ENCODE results near the gene CEACAM5.
"Not testable (repeated sequence)": the region's sequence is repeated elsewhere in the genome, so short reads cannot be mapped to it uniquely, and the experiment has no call there.

The CEACAM5 gene

DNA sequence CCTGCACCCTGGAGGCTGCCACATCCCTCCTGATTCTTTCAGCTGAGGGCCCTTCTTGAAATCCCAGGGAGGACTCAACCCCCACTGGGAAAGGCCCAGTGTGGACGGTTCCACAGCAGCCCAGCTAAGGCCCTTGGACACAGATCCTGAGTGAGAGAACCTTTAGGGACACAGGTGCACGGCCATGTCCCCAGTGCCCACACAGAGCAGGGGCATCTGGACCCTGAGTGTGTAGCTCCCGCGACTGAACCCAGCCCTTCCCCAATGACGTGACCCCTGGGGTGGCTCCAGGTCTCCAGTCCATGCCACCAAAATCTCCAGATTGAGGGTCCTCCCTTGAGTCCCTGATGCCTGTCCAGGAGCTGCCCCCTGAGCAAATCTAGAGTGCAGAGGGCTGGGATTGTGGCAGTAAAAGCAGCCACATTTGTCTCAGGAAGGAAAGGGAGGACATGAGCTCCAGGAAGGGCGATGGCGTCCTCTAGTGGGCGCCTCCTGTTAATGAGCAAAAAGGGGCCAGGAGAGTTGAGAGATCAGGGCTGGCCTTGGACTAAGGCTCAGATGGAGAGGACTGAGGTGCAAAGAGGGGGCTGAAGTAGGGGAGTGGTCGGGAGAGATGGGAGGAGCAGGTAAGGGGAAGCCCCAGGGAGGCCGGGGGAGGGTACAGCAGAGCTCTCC is 6.9 kb upstream of the CEACAM5 start:
- DNase-seq, result no peak

DNA sequence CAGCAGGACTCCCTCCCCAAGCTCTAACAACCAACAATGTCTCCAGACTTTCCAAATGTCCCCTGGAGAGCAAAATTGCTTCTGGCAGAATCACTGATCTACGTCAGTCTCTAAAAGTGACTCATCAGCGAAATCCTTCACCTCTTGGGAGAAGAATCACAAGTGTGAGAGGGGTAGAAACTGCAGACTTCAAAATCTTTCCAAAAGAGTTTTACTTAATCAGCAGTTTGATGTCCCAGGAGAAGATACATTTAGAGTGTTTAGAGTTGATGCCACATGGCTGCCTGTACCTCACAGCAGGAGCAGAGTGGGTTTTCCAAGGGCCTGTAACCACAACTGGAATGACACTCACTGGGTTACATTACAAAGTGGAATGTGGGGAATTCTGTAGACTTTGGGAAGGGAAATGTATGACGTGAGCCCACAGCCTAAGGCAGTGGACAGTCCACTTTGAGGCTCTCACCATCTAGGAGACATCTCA is 6.2 kb upstream of the CEACAM5 start:
- DNase-seq, result no peak

DNA sequence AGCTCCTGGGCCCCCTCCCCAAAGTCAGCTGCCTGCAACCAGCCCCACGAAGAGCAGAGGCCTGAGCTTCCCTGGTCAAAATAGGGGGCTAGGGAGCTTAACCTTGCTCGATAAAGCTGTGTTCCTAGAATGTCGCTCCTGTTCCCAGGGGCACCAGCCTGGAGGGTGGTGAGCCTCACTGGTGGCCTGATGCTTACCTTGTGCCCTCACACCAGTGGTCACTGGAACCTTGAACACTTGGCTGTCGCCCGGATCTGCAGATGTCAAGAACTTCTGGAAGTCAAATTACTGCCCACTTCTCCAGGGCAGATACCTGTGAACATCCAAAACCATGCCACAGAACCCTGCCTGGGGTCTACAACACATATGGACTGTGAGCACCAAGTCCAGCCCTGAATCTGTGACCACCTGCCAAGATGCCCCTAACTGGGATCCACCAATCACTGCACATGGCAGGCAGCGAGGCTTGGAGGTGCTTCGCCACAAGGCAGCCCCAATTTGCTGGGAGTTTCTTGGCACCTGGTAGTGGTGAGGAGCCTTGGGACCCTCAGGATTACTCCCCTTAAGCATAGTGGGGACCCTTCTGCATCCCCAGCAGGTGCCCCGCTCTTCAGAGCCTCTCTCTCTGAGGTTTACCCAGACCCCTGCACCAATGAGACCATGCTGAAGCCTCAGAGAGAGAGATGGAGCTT is 4.7 kb upstream of the CEACAM5 start:
- DNase-seq, result no peak

DNA sequence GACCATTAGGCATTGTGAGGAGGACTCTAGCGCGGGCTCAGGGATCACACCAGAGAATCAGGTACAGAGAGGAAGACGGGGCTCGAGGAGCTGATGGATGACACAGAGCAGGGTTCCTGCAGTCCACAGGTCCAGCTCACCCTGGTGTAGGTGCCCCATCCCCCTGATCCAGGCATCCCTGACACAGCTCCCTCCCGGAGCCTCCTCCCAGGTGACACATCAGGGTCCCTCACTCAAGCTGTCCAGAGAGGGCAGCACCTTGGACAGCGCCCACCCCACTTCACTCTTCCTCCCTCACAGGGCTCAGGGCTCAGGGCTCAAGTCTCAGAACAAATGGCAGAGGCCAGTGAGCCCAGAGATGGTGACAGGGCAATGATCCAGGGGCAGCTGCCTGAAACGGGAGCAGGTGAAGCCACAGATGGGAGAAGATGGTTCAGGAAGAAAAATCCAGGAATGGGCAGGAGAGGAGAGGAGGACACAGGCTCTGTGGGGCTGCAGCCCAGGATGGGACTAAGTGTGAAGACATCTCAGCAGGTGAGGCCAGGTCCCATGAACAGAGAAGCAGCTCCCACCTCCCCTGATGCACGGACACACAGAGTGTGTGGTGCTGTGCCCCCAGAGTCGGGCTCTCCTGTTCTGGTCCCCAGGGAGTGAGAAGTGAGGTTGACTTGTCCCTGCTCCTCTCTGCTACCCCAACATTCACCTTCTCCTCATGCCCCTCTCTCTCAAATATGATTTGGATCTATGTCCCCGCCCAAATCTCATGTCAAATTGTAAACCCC is 2.8 kb upstream of the CEACAM5 start:
- DNase-seq, result no peak

DNA sequence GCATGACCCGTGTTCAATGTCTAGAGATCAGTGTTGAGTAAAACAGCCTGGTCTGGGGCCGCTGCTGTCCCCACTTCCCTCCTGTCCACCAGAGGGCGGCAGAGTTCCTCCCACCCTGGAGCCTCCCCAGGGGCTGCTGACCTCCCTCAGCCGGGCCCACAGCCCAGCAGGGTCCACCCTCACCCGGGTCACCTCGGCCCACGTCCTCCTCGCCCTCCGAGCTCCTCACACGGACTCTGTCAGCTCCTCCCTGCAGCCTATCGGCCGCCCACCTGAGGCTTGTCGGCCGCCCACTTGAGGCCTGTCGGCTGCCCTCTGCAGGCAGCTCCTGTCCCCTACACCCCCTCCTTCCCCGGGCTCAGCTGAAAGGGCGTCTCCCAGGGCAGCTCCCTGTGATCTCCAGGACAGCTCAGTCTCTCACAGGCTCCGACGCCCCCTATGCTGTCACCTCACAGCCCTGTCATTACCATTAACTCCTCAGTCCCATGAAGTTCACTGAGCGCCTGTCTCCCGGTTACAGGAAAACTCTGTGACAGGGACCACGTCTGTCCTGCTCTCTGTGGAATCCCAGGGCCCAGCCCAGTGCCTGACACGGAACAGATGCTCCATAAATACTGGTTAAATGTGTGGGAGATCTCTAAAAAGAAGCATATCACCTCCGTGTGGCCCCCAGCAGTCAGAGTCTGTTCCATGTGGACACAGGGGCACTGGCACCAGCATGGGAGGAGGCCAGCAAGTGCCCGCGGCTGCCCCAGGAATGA is 1.5 kb upstream of the CEACAM5 start:
- no peak for DNase-seq

DNA sequence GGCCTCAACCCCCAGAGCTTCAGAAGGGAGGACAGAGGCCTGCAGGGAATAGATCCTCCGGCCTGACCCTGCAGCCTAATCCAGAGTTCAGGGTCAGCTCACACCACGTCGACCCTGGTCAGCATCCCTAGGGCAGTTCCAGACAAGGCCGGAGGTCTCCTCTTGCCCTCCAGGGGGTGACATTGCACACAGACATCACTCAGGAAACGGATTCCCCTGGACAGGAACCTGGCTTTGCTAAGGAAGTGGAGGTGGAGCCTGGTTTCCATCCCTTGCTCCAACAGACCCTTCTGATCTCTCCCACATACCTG is 969 bp upstream of the CEACAM5 start:
- DNase-seq, result no peak

DNA sequence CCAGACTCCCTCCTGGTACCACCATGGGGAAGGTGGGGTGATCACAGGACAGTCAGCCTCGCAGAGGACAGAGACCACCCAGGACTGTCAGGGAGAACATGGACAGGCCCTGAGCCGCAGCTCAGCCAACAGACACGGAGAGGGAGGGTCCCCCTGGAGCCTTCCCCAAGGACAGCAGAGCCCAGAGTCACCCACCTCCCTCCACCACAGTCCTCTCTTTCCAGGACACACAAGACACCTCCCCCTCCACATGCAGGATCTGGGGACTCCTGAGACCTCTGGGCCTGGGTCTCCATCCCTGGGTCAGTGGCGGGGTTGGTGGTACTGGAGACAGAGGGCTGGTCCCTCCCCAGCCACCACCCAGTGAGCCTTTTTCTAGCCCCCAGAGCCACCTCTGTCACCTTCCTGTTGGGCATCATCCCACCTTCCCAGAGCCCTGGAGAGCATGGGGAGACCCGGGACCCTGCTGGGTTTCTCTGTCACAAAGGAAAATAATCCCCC is 505 bp upstream of the CEACAM5 start:
- DNase-seq, result no peak

DNA sequence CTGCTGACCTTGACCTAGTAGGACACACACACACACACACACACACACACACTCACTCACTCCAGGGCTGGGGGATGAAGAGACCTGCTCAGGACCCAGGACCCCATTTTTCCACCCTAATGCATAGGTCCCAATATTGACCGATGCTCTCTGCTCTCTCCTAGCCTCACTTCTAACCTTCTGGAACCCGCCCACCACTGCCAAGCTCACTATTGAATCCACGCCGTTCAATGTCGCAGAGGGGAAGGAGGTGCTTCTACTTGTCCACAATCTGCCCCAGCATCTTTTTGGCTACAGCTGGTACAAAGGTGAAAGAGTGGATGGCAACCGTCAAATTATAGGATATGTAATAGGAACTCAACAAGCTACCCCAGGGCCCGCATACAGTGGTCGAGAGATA is 1.1 kb downstream of the CEACAM5 start:
- not testable (repeated sequence) for DNase-seq

DNA sequence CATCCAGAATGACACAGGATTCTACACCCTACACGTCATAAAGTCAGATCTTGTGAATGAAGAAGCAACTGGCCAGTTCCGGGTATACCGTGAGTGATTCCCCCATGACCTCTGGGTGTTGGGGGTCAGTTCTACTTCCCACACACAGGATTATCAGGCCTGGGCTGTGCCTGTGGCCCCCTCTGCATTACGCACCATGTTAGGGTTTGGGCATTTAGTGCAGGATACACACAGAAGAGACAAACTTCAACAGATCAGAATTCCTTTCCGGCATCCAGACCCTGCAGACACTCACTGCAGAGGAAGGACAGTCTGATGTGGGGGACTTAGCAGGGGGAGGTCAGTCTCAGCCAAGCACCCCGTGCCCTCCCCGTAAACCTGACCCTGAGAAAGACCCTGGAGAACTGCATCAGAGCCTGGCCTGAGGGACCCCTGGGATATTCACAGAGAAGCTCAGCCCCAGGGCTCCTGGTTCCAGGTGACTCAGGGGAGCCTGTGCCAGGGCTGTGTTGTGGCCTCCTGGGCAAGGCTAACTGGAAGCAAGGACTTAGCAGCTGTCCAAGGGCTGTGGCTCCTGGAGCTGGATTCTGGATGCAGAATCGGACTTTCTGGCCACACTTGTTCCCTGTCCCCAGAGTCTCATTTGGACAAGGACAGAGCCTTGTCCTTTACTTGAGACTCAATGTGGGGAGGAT is 1.7 kb downstream of the CEACAM5 start:
- no peak for DNase-seq

DNA sequence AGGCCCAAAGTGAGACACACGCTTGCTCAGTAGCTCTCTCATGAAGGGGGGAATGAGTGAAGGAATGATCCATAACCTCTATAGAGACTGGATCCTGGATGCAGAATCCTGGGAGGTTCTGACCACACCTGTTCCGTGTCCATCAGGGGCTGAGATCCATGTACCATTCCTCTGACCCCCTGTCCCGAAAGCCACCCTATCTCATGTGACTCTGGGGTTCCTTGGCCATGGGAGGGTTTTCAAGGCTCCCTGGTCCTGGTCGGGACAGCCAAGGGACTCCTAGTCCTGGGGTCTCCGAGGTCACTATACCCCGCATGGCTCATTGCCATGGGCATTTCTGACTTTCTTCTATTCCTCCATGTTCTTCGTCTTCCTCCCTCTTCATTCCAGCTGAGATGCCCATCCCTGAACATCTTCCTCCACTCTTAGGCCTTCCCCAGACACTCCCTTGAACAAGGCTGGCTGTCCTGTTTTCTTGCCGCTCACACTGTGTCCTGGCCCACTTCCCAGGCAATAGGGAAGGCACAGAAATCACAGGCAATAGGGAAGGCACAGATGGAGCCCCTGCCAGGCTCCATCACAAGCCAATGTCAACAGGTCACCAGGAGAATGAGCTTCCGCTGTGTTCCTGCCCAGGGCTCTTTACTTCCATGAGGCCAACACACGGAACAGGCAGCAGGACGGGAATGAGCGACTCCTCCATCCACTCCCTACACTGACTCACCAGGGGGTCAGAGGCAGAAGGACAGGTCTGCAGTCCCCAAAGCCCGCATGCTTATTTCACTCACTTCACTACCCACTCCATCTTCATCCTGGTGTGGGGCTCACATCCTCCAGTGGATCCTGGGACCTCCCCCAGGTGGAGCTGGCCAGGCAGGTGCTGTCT is 3.2 kb downstream of the CEACAM5 start:
- no peak for DNase-seq

DNA sequence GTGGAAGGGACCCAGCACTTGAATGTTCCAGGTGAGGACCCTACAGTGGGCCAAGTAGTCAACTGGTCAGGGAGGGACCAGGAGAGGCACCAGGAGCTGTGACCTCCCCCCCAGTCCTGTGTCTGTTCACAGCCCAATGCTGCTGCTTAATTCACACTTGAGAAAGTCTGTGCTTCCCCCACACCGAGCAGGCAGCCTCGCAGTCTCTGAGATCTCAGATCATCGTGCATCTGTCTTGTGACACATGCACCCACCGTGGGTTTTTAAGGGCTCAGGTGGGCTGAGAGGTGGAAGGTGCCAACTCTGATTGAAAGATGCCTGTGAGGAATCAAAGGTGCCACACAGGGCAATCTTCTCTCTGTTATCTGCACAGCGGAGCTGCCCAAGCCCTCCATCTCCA is 6.2 kb downstream of the CEACAM5 start:
- DNase-seq, result no peak

DNA sequence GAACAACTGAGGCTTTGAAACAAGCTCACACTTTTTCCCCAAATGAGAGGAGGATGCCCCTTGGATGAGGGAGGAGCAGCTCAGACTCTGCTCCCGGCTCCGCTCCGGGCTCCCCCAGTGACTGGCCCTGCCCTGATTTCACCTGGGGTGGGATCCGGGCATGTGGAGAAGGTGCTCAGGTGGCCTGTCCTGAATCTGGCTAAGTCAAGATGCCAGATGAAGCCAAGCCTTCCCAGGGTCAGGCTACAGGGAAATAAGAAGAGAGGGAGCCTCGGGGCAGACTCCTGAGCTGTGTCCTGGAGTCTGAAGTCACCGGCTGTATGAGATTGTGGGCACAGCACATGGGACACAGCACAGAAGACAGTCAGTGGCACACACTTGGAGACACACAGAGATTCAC is 10.3 kb downstream of the CEACAM5 start:
- DNase-seq, result no peak

DNA sequence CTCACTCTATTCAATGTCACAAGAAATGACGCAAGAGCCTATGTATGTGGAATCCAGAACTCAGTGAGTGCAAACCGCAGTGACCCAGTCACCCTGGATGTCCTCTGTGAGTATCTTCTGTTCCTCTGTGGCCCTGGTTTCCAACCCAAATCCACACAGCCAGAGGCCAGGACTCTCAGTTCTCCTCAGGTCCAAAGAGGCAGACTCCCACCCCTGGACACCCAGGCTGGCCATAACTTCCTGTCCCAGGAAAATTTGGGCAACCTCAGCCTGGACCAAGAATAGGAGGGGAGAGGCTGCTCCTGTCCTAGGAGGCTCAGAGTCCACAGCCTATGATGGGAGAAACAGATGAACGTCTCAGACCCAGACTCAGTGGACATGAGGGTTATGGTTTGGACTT is 11.7 kb downstream of the CEACAM5 start:
- DNase-seq, result no peak

DNA sequence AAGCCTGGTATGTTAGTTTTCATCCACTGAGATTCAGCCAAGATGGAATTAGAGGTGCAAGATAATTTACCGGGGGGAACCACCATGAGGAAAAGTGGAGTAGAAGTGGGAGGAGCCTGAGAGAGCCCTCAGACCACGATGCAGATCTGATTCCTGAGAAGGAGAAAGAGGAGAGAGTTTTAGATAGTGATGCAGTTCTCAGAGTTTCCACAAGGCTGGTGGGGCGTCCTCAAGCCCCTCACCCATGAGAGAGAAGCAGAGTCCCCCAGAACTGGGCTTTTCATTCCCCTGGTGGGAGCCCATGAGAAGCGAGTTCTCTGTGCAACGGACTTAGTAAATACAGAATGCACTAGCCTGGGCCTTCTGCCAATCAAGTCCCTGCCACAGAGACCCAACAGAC is 18.1 kb downstream of the CEACAM5 start:
- DNase-seq, result no peak

DNA sequence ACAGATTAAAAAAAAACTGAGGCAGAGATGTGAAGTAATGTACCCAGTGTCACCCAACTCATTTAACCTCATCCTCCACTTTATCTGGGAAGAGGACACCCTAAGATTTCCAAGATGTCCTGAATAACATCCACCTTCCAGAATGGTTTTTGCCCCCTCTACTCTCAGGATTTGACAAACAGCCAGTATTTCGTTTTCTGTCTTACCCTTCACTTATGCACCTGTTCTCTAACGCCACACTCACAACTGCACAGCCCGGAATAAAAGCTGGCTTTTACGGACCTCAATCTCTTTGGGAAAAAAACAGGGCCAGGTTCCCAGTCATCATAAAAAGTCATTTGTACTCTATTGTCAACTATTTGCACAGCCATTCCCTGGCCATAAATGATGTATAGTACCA is 25.7 kb downstream of the CEACAM5 start:
- DNase-seq, result no peak

DNA sequence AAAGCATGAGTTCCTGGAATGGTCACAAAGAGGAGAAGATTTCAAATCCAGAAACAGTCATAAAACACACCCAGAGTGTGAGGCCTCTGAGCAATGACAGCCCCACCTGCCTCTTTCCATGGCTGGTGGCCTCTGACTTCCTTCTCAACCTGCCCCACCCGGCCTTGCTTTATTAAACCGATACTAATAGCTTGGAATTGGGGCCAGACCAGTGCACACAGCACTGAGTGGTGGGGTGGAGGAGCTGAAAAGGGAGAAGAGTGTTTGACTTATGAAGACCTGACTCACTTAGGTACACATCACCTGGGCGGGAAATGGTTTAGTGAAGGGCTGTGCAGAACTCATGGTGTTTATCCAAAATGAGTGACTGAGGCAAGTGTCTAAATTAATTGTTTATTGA is 26.2 kb downstream of the CEACAM5 start:
- no peak for DNase-seq

DNA sequence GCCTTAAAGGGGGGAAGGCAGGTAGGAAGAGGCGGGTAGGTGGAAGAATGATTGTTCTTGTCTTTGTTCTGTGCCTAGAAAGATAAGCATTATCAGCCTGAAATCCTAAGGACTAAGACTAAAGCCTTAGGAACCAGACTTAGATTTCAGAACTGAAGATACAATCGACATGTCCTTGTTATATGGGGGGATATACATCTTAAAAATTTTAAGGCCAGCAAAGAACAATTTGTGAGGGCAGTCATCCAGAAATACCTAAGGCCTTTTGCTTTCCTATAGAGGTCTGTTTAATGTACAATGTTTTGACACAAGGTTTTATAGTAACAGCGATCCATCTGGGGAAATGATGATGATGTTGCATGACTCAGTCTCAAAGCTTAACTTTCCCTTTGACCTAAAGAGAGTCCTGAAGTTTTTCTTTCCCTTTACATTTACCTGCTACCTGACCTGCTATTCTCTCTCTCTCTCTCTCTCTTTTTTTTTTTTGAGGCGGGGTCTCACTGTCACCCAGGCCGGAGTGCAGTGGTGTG is 26.7 kb downstream of the CEACAM5 start:
- no peak for DNase-seq

DNA sequence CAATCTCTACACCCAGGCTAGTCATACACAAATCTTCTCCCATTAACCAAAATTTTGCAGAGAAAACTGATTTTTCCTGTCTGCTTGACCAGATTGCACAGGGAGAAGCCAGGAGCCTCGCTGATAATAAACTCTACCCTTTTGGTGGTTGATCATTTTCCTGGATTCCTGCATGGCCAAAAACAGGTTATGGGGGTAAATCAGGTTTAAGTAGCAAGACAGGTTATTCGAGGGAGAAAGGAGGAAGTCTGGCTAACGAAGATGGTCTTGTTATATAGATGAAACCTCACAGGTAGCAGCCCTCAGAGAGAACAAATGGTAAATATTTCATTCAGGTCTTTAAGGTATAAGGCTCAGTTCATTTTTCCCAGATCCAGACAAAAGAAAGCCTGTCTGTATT is 30.9 kb downstream of the CEACAM5 start:
- DNase-seq, result no peak

DNA sequence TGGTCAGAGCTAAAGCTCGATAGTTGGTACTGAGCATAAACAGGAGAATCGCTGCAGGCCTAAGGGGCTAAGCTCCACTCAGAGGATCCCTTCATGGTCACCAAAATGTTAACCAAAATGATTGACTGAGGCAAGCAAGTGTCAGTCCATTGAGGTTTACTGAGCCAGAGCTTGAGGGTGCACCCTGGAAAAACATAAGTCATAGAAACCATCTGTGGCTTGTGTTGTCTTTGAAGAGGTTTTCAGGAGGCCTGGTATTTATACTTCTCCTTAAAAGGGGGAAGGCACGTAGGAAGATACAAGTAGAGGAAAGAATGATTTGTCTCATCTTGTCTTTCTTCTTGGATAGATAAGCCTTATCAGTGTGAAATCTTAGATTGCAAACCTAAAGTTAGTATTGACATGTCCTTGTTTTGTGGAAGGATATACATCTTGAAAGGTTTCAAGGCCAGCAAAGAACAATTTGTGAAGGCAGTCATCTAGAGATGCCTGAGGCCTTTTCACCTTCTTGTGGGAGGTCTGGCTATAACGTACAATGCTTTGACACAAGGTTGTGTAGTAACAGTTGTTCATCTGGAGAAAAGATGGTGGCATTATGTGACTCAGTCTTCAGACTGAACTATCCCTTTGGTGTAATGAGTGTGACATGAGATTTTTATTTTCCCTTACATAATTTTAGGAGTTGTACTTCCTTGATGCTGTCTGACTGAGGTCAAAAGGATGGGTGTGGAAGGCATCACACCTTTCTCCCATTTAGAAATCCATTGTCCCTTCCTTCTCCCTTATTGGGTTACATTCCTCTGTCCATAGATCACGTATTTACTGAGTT is 32.2 kb downstream of the CEACAM5 start:
- no peak for DNase-seq

DNA sequence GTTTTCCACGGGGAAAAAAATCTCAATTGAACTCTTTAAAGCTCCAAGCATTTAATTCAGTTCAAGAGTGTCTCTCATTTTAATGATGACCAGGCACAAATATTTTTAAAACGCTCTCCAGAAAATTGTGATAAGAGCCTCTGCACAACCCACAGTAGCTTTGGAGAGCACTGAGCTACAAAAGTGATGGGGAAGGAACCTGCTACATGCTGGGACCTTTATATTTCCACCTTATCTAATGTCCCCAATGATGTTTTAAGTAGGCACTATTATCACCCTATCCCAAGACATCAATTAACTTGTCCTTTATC is 32.8 kb downstream of the CEACAM5 start:
- DNase-seq, result no peak

DNA sequence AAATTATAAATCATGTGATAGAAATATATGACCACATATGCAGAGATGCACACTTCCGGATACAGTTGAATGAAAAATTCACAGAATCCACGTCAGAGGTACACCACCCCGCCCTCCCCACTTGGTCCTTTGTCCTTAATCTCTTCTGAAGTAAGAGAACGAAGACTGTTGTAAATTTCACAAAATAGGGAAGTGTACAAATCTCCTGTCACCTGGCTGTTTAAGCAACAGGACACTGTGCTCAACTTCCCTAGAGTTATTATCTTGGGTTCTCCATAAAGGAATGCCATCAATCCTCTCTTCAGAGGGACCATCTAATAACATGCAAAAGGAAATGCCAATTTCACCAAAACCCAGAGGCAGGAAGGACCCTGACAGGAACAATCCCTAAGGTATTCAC is 36.4 kb downstream of the CEACAM5 start:
- no peak for DNase-seq
